GM20431 (cell line): ENCODE measurements around the gene ANKFY1.

ENCODE experiments used
- in situ Hi-C: fragments of 300-500 bp; cut with MseI, MboI; formaldehyde crosslinking; loops from one replicate; pipeline ENCODE4 v1.15.0; 2020; ENCODE audit warnings: low sequenced_read_pairs; ENCODE audit not compliant: unreplicated experiment

ANKFY1 gene

GRCh38 chr17:4186357-4186881, 77.4 kb downstream of the ANKFY1 start:
- in situ Hi-C loops, result no loop called here

- in situ Hi-C loops, result no loop called here
These were observed 78.1 kb downstream of the ANKFY1 start for GRCh38 chr17:4185656-4186055.

GRCh38 chr17:4184811-4185210, 79.0 kb downstream of the ANKFY1 start:
- in situ Hi-C loops, result no loop called here

GRCh38 chr17:4182043-4182442, 81.7 kb downstream of the ANKFY1 start:
- in situ Hi-C loops, result no loop called here

DNA sequence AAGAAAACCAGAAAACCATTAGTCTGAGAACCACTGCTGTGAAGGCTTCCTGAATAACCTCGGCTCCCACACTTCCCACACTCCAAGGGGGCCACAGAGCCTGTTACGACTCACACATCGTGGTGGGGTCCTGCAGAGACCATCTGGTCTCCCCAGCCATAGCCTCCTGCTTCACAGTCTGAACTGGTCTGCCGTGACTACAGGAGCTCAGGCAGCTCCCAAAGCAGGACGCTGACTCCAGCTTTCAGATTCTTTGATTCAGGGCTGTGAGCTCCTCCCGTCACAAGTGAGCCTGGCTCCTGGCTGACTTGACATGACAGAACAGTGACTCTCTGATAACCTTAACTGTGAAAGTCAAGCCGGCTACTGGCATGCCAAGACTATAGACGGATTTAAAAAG, 83.0 kb downstream of the ANKFY1 start:
- in situ Hi-C loops, result no loop called here

- in situ Hi-C loops, result no loop called here
These were observed 84.7 kb downstream of the ANKFY1 start for GRCh38 chr17:4179071-4179470.

DNA sequence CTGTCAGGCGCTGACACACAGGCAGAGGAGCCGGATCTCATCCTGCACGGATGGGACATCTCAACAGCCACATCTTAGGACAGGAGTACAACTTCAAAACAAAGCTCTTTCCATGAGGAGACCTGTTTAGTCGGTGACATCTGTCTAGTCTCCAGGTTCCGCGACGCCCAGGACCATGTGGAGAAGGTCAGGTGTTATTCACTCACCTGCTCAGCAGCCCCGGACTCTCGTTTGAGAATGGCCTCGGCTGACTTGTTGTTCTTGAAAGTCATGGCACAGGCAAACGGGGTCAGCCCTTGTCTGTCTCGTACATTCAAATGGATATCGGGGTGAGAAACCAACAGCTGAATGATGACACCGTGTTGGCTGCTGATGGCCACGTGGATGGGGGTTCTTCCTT, 85.1 kb downstream of the ANKFY1 start:
- in situ Hi-C loops, result no loop called here

DNA sequence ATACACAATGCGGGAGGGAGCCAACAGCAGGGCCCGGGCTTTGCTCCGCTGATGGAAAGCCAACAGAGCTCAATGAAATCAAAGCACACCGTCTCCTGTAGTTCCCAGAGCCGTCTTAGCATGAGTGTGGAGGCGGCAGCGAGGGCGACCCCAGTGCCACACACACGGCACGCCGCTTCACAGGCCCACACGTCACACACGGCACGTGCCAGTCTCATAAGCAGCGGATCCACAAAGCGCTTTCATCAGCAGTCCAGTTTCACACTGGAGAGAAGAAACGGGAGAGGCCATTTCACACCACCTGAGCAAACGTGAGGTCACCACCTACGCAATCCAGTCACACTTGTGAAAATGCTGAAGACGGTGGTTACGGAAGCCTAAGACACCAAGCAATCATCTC, 86.0 kb downstream of the ANKFY1 start:
- in situ Hi-C loops, result no loop called here

DNA sequence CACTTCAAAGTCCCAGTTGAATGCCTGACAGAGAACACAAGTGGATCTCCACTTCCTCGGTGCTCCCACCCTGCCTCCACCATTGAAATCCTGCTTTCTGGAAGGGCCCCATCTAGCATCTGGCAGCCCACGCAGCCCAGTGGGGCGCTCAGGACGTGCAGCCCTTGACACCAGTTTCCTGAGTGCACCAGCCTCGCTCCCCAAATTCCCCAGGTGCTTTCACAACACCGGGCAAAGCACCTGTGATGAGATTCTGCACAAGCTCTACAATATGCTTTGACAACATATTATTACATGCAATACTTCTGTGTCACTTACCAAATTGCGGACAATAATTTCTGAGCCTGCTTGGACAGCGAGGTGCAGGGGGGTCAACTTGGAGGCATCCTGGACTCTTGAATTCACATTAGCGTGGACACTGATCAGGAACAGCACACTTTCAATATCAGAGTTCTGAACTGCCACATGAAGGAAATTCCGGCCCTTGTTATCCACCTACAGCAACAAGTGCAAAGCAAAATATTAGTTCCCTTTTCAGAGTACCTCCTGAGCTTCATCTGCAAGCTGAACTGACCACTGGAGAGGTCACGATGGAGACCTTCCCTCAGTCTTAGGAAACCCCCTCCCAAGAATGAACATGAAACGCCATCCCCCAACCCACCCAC, 86.8 kb downstream of the ANKFY1 start:
- in situ Hi-C loops, result no loop called here

DNA sequence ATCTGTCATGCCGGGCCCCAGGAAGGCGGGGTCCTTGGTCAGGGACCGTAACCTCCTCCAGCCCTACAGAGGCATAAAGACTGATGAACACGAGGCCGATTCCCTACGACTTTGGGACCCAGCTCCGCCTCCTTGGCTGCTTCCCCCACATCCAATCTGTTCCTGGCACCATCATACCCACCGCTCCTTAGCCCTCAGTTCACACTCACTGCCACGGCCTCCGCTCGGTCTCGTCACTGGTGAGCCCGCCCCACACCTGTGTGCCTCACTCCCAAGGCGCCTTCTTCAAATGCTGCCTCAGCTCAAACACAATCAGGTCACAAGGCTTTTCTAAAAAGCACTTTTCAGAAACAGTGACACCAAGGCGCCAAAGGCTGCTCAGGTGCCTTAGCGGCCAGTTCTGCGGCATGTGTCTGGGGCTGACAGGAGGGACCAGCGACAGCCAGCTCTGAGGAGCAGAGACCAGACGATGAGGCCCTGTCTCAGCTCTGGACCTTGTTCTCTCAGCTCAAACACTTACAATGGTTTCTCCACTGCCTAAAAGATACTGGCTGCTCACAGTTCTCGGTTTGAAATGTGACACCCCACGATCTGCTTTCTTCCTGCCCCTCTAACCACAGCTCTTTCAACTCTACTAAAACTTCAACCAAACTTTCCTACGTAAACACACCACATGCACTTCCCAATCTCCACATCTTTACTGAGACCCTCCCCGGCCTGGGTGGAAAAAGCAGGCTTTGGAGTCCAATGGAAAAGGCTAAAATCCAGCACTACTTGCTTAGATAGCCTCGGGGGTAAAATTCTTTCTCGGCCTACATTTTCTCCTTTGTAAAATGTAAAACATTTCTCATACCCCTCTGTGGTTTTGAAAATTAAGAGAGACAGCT, 87.6 kb downstream of the ANKFY1 start:
- in situ Hi-C loops, result no loop called here

DNA sequence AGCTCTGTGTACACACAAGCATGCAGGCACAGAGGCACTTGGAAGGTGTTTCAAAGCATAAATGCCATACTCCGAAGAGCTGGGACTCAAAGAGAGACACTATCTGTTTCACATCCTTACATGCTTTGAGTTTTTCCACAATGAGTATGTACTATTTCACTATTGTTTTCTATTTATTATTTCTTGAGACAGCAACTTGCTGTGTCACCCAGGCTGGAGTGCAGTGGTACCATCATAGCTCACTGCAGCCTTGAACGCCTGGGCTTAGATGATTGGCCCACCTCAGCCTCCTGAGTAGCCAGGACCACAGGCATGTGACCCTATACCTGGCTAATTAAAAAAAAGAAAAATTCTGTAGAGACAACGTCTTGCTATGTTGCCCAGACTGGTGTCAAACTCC, 89.2 kb downstream of the ANKFY1 start:
- in situ Hi-C loops, result no loop called here

DNA sequence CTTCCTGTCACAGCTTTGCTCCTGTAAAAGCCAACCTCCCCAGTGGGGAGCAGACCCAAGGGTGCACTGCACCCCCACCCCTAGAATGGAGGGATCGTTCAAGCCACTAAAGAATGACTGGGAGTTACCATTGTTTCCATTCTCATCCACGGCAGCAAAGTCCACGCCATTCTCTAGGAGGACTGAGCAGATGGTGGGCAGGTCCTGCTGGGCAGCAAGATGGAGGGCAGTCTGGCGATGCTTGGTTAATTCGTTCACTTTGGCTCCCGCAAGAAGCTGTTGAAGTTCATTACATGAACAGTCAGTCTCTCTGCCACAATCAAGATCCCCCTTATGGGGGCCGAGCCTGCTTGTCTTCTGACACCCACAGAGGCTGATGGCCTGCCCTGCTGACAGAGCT, 90.0 kb downstream of the ANKFY1 start:
- in situ Hi-C loops, result no loop called here

GRCh38 chr17:4172356-4172755, 91.4 kb downstream of the ANKFY1 start:
- in situ Hi-C loops, result no loop called here

- in situ Hi-C loops, result no loop called here
These were observed 93.0 kb downstream of the ANKFY1 start for GRCh38 chr17:4170639-4171280.

GRCh38 chr17:4167786-4168185, 96.0 kb downstream of the ANKFY1 start:
- in situ Hi-C loops, result no loop called here

DNA sequence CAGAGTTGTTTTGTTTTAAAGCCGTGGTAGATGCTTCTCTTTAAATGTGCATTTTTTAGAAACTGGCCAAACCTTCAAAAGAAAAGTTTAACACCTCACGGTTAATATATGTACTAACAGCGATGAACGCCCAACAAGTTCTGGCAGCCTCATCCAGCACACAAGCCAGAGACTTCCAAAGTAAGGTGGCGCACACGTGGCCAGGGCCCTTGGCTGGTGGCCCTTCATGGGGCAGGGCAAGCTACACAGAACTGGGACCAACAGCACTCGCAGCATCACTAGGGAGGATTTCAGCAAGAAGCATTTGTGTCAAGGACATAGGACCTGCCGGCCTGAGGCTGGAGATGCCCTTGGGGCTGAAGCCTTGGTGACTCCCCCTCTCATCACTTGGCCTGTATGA, 97.4 kb downstream of the ANKFY1 start:
- in situ Hi-C loops, result no loop called here

DNA sequence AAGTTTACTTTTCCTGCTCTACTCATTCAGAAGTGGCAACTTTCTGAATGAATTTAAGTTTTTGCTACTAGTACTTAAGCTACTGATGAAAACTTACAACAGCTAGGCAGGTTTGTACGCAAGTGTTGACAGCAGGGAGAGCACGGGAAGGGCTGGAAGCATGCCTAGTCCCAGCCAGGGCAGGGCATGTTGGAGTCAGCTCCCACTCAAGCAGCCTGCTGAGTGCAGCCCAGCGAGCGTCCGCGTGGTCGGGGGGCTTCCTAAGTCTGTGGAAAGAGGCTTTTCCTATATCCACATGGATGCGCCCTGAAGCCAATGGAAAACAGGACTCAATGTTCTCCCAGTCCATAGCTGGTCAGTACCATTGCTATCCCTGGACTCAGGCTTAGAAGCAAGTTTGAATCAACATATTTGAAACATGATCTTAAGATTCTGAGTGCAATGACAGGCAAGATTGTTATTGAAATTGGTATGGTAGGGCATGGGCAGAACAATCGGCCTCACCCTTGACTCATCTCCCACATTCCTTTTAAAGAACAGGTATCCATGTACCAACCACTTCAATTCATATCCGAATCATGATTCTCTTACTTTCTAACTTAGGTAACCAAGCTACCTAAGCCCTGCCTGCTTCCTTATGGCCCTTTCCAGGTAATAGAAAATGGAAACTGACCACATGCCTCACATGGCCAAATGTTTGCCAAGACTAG, 98.3 kb downstream of the ANKFY1 start:
- in situ Hi-C loops, result no loop called here

DNA sequence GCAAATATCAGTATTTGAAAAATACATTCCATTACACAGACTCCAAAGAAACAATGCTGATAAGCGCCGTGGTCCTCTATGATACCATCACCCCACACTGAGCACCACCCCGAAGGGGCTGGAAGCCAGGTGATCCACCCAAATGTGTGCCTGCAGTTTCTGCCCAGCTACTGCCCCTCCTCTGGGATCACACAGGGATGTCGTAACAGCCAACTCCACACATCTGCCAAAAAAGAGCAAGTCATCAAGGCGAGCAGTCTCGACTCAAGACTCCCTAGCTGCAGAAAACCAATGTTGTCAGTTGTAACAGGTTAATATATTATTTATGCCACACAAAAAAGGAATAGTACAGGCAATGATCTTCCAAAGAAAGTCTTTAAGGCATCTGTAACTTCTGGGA, 99.8 kb downstream of the ANKFY1 start:
- in situ Hi-C loops, result no loop called here

- in situ Hi-C loops, result no loop called here
These were observed 100.9 kb downstream of the ANKFY1 start for GRCh38 chr17:4162775-4163466.

DNA sequence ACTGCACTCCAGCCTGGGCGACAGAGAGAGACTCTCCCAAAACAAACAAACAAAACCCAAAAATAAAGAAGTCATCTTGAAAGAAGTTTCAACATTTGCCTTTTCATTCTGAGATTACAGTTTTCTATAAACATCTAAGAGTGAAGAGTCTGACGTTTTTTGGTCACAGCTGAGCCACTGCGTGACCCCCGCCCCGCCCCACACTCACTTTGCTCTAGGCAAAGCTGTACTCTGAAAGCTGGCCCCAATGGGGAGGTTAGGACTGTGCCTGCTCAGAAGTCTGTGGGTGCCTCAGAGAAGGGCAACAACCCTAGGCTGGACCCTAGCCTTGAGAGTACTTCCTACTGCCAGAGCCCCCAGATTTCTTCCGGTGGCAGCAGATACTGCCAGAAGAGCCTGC, 101.5 kb downstream of the ANKFY1 start:
- in situ Hi-C loops, result no loop called here
